Ammon's horn (tissue), 1 donor: Measurements from ENCODE around the gene DSCAM.

Source experiments
- DNase-seq: peaks from one replicate; pipeline ENCODE4 v3.0.0-alpha.2; 2016; ENCODE audit warnings: low spot score

DSCAM gene

GRCh38 chr21:40647706-40648105, 199.3 kb downstream of the DSCAM start:
- no peak for DNase-seq

DNA sequence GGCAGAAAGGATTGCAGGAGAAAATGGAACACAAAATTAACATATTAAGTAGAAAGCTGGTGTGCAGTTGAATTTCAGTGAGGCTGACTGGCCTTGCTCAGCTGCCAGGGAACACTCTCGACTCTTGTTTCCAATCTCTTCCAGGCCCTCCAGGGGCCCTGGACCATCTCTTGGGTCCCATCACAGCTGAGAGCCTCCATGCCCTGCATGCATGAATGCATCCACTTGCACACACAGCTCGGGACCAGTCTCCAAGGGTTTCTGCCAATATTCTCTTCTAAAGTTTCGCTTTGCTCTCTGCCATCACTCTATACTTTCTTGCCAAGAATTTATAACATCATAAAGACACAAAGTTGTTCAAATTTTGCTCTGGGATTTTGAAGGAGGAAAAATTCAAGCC, 200.3 kb downstream of the DSCAM start:
- DNase-seq: no peak

GRCh38 chr21:40641042-40641441, 205.9 kb downstream of the DSCAM start:
- DNase-seq: no peak

GRCh38 chr21:40640266-40640789, 206.6 kb downstream of the DSCAM start:
- no peak for DNase-seq

DNA sequence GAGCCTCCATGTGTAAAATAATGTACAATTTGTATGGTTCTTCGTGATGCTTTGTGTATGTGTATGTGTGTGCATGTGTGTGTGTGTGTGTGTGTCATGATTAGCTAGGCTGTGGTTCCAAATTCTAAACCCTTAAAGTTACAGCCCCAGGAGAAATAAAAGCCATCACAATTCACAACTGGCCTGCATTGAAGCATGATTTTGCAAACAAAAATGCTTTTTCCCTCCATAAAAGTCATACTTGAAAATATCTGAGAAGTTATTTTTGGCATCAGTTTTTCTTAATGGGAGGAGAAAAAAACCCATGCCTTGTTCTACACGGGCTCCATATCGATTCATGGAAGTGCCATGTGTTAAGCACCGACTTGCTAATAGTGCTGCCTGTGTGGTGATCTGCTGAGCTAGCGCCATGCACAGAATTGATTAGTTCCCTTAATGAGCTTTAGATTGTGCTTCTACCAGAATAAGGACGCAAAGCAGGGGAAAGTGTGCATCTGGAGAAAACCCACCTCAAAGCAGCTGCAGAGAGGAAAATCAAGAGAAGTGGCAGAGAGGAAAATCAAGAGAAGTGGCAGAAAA, 207.3 kb downstream of the DSCAM start:
- DNase-seq: no peak

DNA sequence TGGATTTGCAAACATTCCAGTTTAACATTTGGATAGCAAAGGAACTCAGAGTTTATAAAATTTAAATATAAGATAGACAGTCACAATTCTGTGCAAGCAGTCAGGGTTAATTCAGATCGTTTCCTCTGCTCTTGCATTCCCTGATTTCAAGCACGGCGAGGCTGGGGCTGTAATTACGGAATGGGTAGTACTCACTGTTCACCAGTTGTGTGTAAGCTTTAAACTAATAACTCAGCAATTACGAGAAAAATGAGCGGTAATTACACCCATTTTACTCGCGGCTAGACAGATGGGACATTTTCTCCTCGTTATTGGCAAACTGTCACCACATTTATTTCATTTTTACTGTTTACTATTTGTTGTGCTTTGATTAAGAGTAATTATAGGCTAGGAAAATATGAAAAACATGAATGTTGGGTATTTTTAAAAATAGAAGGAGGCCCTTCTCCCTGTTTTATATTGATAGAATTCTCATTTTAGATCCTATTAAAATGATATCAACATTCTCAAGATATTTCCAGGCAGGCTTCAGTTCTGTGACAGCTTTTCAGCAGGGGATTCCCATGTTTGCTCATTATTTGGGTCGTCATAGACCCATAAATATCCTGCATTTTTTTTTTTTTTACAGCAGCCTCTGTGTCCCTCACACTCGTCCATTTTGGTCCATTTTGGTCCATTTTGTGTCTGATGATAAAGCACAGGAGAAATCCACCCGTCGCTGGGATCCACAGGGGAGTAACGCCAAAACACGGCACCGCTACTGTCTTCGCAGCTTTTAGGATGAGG, 208.3 kb downstream of the DSCAM start:
- no peak for DNase-seq

DNA sequence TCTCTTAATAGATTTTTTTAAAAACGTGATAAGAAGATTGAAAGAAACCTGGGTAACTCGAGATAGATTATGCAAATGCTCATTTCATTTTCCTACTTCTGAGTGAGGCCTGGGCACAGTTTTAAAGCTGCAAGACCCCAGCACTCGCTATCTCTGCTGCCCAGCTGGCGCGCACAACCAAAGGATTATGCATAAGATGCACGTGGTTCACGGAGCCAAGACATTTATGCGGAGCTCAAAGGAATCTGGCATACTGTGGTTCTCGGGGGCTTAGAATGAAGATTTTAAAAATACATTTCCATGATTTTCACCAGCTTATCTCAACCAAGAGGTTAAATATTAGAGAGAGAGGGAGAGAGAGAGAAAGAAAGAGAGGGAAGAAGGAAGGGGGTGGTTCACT, 210.9 kb downstream of the DSCAM start:
- no peak for DNase-seq

GRCh38 chr21:40635391-40635790, 211.6 kb downstream of the DSCAM start:
- DNase-seq: no peak

DNA sequence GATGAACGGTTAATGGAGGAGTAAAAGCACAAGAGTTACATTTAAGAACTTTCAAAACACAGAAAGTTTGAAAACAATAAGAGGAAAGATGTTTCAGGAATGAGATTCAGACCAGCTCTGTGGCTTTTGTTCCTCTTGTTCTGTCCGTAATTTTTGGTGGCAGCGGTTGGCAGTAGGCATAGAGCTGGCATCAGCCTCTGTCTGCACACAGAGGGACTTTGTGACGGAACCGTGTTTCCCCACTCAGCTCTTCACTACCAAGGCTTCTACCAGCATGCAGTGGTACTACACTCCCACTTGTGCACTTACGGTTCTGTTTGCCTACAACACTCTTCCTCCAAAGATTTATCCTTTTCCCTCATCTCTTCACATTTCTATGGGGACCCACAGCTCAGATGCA, 212.8 kb downstream of the DSCAM start:
- DNase-seq: peak; percentile 41

GRCh38 chr21:40633048-40633447, 213.9 kb downstream of the DSCAM start:
- no peak for DNase-seq

GRCh38 chr21:40631211-40631610, 215.7 kb downstream of the DSCAM start:
- no peak for DNase-seq

DNA sequence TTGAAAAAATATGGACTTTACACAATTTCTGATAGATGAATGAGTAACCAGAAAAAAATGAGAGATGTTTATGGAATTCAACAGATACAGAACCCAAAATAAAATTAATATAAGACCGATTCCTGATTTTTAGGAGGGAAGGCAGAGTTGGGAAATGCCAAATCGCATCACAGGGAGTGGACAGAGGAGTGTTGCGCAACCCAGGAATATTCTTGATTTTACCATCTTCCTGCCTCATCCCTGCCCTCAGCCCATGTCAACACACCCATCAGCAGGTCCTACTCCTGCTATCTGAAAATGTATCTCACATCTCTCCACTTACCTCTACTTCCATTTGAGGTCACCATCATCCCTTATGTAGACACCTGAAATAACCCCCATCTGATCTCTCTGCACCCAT, 221.0 kb downstream of the DSCAM start:
- DNase-seq: no peak

DNA sequence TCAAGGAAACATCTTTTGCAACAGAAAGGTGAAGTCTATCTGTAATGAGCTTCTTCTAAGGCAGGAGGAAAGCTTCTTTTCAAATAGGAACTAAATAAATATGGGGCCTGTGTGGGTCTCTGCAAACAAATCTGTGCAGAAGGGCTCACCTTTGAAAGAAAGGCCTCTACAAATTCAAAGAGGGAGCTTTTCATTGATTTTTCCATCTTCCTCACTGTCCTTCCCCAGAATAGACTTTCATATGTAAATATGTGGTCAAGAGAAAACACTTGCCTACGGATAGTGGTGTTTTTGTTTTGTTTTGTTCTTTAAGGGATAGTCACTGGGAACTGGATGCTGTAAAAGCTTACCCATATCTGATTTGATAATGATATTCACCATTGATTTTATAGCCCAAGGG, 223.4 kb downstream of the DSCAM start:
- no peak for DNase-seq

DNA sequence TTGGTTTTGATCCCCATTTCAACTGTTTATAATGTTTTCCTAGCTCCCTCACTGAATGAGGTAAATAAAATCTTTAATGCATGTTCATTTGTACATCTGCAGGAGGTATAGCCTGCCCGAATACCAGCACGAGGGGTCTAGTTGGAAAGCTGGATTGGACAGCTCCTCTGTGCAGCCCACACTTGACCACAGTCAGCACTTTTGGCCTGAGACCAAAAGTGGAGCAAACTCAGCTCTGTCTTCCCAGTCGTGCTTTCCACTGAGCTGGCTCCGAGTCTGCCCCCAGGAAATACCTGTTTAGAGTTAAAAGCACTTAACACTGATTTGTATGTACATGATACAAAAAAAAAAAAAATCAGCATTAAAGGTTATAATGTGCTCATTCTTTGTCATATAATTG, 224.4 kb downstream of the DSCAM start:
- no peak for DNase-seq

DNA sequence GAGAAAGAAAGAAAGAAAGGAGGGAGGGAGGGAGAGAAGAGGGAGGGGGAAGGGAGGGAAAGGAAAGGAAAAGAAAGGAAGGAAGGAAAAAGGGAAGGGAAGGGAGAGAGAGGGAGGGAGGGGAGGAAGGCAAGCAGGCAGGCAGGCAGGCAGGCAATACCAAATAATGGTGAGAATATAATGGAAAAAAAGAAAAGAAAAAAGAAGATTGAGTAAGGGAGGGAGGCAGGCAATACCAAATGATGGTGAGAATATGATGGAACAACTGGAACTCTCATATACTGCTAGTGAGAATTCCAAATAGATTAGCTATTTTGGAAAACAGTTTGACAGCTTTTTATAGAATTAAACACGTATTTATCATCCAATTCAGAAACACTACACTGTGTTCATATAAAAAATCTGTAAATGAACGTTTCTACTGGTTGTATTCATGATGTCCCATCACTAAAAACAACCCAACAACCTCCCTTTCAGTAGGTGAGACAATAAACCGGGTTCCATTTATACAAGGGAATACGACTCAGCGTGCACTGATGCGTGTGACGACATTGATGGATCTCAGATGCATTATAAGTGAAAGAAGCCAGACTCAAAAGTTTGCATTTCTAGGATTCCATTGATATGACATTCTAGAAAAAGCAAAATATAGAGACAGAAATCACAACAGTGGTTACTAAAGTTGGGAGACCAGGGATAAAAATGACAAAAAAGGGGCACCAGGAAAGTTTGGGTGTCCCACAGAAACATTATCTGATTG, 226.4 kb downstream of the DSCAM start:
- no peak for DNase-seq

- DNase-seq: no peak
Observed at GRCh38 chr21:40618191-40618973, 228.6 kb downstream of the DSCAM start.

- no peak for DNase-seq
Observed at GRCh38 chr21:40616377-40616704, 230.6 kb downstream of the DSCAM start.

DNA sequence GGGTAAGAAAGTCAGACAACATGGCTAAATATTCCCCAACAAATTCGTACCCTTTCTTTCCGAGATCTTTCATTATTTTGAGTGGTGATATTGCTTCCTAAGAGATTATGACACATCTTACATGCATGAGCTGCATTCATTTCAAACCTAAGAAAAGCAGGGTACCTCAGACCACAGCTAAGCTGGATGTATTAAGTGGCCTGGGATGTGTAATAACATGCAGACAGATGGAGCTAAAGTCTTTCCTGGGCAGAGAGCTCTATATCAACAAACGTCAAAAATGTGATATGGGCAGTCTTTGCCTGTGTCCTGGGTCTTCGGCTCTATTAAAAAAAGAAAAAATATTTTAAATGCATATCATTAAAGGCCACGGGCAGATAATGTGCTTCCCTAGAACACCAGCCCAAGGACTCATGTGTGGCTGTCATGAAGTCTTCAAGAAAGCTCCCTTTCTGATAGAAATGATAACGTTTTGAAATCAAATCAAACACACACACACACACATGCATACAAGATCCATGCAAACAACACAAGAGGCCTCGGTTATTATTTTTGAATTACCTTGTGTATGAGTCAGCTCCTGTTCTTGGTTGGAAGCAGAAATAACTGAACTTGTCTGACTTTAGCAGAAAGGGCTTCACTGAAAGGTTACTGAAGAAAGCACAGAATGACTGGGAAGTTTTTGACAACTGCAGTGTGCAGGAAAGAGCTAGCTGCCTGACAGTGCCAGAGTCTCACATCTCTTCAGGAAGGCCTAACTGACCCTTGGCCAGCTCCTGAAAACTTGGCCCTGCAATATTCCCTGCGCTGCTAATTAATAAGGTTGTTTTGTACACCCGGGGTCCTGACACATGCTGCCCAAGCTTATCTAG, 231.2 kb downstream of the DSCAM start:
- no peak for DNase-seq

DNA sequence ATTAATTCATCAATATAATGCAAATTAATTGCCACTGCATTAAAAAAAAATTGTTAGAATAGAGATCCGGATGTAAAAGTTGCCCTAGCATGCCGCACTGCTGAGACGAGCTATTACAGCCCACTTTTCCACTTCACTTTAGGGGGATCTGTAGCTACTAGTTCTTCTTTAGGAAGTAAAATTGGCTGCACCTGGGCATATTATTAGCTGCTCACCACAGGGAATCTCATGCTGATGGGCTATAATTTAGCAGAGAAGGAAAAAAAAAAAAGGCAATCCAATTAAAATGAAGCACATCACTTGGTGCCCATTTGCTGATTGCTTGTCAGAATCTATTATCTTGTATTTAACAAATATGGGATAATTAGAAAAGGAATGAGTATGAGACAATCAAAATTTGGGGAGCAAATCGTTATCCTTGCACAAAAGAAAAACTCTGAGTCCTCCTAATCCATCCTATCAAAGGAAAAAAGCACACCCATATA, 233.4 kb downstream of the DSCAM start:
- no peak for DNase-seq

- no peak for DNase-seq
Observed at GRCh38 chr21:40610345-40610744, 236.6 kb downstream of the DSCAM start.

GRCh38 chr21:40606341-40606740, 240.6 kb downstream of the DSCAM start:
- no peak for DNase-seq
